Keratinocyte (primary cell): ENCODE data around the gene AKR1C4.
A peak's percentile ranks its signal among the peaks of the same experiment; 100 is the strongest.

Experiments used
- CTCF ChIP-seq, 3 experiments: IDR thresholded peaks in 1 of 3; conservative IDR thresholded peaks in 1 of 3; optimal IDR thresholded peaks in 1 of 3; 2 replicates in 2 of 3; 3 replicates in 1 of 3; pipeline versions ENCODE3 to v1.5.1; 2011; ENCODE audit warnings: low read length in 3 of 3, mild to moderate bottlenecking in 3 of 3, moderate library complexity in 2 of 3, control low read depth in 1 of 3, inconsistent platforms in 1 of 3; ENCODE audit not compliant: insufficient read depth in 2 of 3; ENCODE audit errors: extremely low read depth in 1 of 3
- EZH2 ChIP-seq: IDR thresholded peaks from one replicate; pipeline ENCODE4 v1.6.1; 2012; ENCODE audit warnings: inconsistent platforms, mild to moderate bottlenecking, low read length, moderate library complexity

GRCh38 chr10:5199398-5199797 is 2.8 kb downstream of the AKR1C4 start:
- TF ChIP-seq EZH2 (no peak), CTCF (optimal IDR thresholded peaks at IDR 0.05 in 1 of 3, IDR thresholded peaks at IDR 0.05 in 1 of 3, conservative IDR thresholded peaks at IDR 0.05 in 1 of 3; ENCODE audit: extremely low read depth in 1 of 3, insufficient read depth in 2 of 3, low read length in 3 of 3) (peak in 2 of 3 experiments; percentile 11 to 16)
